ENCODE data around the gene AQP2.

DNA sequence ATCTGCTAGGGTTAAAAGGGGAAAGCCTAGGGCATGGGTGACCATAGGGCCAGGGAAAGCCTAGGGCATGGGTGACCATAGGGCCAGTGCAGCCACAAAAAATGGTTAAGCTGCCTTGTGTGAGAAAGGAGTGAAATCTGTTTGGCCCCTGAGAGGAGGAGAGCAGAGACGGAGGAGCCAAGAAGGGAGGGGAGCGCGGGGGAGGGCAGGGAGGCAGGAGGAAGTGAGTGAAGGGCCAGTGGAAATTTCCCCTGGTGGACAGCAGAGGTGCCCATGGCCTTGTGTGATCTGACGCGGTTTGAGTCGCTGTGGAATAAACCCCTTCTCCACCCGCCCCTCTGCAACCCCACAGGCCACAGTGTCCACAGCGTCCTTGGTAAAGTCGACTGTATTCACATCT lies 21.6 kb downstream of the AQP2 start:
- TF ChIP-seq, protein P1, sequence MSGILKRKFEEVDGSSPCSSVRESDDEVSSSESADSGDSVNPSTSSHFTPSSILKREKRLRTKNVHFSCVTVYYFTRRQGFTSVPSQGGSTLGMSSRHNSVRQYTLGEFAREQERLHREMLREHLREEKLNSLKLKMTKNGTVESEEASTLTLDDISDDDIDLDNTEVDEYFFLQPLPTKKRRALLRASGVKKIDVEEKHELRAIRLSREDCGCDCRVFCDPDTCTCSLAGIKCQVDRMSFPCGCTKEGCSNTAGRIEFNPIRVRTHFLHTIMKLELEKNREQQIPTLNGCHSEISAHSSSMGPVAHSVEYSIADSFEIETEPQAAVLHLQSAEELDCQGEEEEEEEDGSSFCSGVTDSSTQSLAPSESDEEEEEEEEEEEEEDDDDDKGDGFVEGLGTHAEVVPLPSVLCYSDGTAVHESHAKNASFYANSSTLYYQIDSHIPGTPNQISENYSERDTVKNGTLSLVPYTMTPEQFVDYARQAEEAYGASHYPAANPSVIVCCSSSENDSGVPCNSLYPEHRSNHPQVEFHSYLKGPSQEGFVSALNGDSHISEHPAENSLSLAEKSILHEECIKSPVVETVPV (CRISPR knock-in tag; IDR thresholded peaks at IDR 0.05): no peak
- TF ChIP-seq BACH2 (CRISPR knock-in tag; IDR thresholded peaks at IDR 0.05; ENCODE audit: borderline replicate concordance): no peak
- TF ChIP-seq ISL1 (CRISPR knock-in tag; IDR thresholded peaks at IDR 0.05): no peak
- TF ChIP-seq, protein P2, sequence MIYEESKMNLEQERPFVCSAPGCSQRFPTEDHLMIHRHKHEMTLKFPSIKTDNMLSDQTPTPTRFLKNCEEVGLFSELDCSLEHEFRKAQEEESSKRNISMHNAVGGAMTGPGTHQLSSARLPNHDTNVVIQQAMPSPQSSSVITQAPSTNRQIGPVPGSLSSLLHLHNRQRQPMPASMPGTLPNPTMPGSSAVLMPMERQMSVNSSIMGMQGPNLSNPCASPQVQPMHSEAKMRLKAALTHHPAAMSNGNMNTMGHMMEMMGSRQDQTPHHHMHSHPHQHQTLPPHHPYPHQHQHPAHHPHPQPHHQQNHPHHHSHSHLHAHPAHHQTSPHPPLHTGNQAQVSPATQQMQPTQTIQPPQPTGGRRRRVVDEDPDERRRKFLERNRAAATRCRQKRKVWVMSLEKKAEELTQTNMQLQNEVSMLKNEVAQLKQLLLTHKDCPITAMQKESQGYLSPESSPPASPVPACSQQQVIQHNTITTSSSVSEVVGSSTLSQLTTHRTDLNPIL (CRISPR knock-in tag; IDR thresholded peaks at IDR 0.05; ENCODE audit: low read depth): no peak
- no peak for TF ChIP-seq GLIS3 (CRISPR knock-in tag; IDR thresholded peaks at IDR 0.05)
- no peak for TF ChIP-seq ZNF565 (CRISPR knock-in tag; conservative IDR thresholded peaks at IDR 0.05; ENCODE audit: low read depth)
- TF ChIP-seq, protein P3, sequence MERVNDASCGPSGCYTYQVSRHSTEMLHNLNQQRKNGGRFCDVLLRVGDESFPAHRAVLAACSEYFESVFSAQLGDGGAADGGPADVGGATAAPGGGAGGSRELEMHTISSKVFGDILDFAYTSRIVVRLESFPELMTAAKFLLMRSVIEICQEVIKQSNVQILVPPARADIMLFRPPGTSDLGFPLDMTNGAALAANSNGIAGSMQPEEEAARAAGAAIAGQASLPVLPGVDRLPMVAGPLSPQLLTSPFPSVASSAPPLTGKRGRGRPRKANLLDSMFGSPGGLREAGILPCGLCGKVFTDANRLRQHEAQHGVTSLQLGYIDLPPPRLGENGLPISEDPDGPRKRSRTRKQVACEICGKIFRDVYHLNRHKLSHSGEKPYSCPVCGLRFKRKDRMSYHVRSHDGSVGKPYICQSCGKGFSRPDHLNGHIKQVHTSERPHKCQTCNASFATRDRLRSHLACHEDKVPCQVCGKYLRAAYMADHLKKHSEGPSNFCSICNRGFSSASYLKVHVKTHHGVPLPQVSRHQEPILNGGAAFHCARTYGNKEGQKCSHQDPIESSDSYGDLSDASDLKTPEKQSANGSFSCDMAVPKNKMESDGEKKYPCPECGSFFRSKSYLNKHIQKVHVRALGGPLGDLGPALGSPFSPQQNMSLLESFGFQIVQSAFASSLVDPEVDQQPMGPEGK (CRISPR knock-in tag; IDR thresholded peaks at IDR 0.05; ENCODE audit: borderline replicate concordance): no peak
- TF ChIP-seq ARNTL (CRISPR knock-in tag; IDR thresholded peaks at IDR 0.05; ENCODE audit: borderline replicate concordance, low read depth): no peak
